OCI-LY7 (cell line): Measurements from ENCODE around the gene COL9A3.

Experiments
- CTCF ChIP-seq: fragments of 200-600 bp; sonication (generic); conservative IDR thresholded peaks from 2 replicates; pipeline ENCODE4 v1.5.1; 2014; ENCODE audit warnings: mild to moderate bottlenecking, antibody characterized with exemption, low read length, moderate library complexity, mixed read lengths
- EZH2phosphoT487 ChIP-seq: fragments of 200-600 bp; sonication (generic); IDR thresholded peaks from 2 replicates; pipeline ENCODE4 v1.6.1; 2018; ENCODE audit warnings: low read depth, borderline replicate concordance, mild to moderate bottlenecking, mixed run types, antibody characterized with exemption, low read length, moderate library complexity, mixed read lengths

DNA sequence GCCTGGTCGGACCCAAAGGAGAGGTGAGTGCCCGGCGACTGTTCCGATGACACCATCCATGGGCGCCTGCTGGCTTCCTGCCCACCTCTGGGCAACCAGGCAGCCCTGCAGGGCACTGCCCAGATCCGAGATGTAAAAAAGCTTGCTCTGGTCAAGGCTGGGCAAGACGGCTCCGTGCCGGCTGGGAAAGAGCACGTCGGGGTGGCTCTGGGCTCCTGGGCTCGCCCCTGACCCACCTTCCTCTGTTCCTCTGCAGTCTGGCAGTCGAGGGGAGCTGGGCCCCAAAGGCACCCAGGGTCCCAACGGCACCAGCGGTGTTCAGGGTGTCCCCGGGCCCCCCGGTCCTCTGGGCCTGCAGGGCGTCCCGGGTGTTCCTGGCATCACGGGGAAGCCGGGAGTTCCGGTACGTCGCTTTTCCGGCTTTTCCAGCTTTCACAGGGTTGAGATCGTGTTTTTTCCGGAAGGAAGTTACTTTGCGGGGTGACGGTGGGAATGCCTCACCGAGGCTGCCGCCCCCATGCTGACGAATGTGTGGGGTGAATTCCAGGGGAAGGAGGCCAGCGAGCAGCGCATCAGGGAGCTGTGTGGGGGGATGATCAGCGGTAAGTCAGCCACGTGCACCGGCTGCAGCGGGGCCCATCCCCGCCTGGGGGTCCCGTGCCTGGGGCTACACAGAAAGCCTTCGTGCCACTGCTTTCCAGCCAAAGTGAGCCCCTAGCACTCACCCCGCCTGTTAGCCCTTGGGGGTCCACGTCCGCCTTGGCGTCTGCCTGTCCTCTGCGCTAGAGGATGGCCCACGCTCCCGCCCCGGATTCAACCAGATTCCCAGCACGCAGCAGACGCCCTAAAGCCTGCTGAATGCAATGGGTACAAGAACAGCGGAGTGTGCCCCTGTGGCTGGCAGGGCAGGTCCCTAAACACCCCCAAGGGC lies 19.3 kb downstream of the COL9A3 start:
- TF ChIP-seq CTCF (no peak), EZH2phosphoT487 (no peak)
